Osteoblast (primary cell): Measurements from ENCODE around the gene MTHFSD. TPM values are rescaled to one million over a fixed set of nuclear protein-coding genes. Genes with fewer than 3 reads are reported as not detected.

Experiments
- DNase-seq: peaks from one replicate; pipeline ENCODE4 v3.0.0; 2011; ENCODE audit warnings: low spot score, mixed read lengths; ENCODE audit not compliant: insufficient read length; ENCODE audit errors: missing footprints
- H2AFZ ChIP-seq: 2 replicates; pipeline ENCODE4 v1.6.0; 2011; ENCODE audit warnings: mild to moderate bottlenecking, low read length
- H3K27ac ChIP-seq: 2 replicates; pipeline ENCODE4 v1.5.1; 2011; ENCODE audit warnings: mild to moderate bottlenecking, low read depth, low read length, moderate library complexity
- H3K27me3 ChIP-seq: 2 replicates; pipeline ENCODE4 v1.6.0; 2012; ENCODE audit warnings: mild to moderate bottlenecking, control low read depth, inconsistent platforms, low read length, moderate library complexity; ENCODE audit not compliant: insufficient read depth
- H3K36me3 ChIP-seq: 2 replicates; pipeline ENCODE4 v1.5.1; 2011; ENCODE audit warnings: mild to moderate bottlenecking, low read length, control low read depth, moderate library complexity; ENCODE audit not compliant: insufficient read depth
- H3K4me1 ChIP-seq: 2 replicates; pipeline ENCODE4 v1.5.1; 2011; ENCODE audit warnings: mild to moderate bottlenecking, low read length, control low read depth, moderate library complexity; ENCODE audit not compliant: insufficient read depth
- H3K4me2 ChIP-seq: 2 replicates; pipeline ENCODE4 v1.6.0; 2011; ENCODE audit warnings: mild to moderate bottlenecking, low read length; ENCODE audit not compliant: insufficient read depth
- H3K4me3 ChIP-seq: fragments of 200-600 bp; sonication (generic); 3 replicates; pipeline ENCODE4 v1.5.1; 2012; ENCODE audit warnings: mild to moderate bottlenecking, low read length, inconsistent platforms; ENCODE audit not compliant: insufficient read depth
- H3K79me2 ChIP-seq: 2 replicates; pipeline ENCODE4 v1.6.0; 2012; ENCODE audit warnings: mild to moderate bottlenecking, low read length, control low read depth, inconsistent platforms; ENCODE audit not compliant: insufficient read depth
- H3K9me3 ChIP-seq: 2 replicates; pipeline ENCODE4 v1.5.1; 2011; ENCODE audit warnings: low read depth, low read length, control low read depth
- H4K20me1 ChIP-seq: 2 replicates; pipeline ENCODE4 v1.6.0; 2012; ENCODE audit warnings: mild to moderate bottlenecking, low read length, control low read depth; ENCODE audit not compliant: insufficient read depth
- CTCF ChIP-seq: IDR thresholded peaks from 2 replicates; pipeline ENCODE4 v1.5.1; 2011; ENCODE audit warnings: mild to moderate bottlenecking, low read depth, low read length, moderate library complexity; ENCODE audit errors: extremely low read depth
- total RNA-seq: library from RNA; depleted of rRNA; stranded (reverse); fragments of >200 nt; gene quantifications from 2 replicates; pipeline ENCODE4 v1.2.3, GENCODE V29; 2012

MTHFSD gene
- total RNA-seq, 1 donor: 18.5 TPM

GRCh38 chr16:86508028-86508946 is 46.7 kb downstream of the MTHFSD start:
- Histone ChIP-seq H3K9me3 (no peaks in the 10 kb centered on the region), H4K20me1 (peaks cover 11% of the 10 kb centered on the region), H3K4me3 (no peak overlapping the region), H3K27ac (no peak overlapping the region), H3K79me2 (no peaks in the 10 kb centered on the region), H3K36me3 (no peaks in the 10 kb centered on the region), H3K4me2 (no peak overlapping the region), H3K27me3 (peaks cover 80% of the 10 kb centered on the region), H2AFZ (no peak overlapping the region), H3K4me1 (no peaks in the 10 kb centered on the region)
- TF ChIP-seq CTCF: no peak
- peak; percentile 68 for DNase-seq

- DNase-seq: peak; percentile 93
- peaks cover 84% of the 10 kb centered on the region for H3K27me3 ChIP-seq
- H3K4me1 ChIP-seq: no peaks in the 10 kb centered on the region
- H3K27ac ChIP-seq: no peak overlapping the region
- H2AFZ ChIP-seq: no peak overlapping the region
- no peaks in the 10 kb centered on the region for H3K9me3 ChIP-seq
- no peak overlapping the region for H3K4me3 ChIP-seq
- H3K4me2 ChIP-seq: no peak overlapping the region
- H3K79me2 ChIP-seq: no peaks in the 10 kb centered on the region
- H4K20me1 ChIP-seq: peaks cover 11% of the 10 kb centered on the region
- H3K36me3 ChIP-seq: no peaks in the 10 kb centered on the region
- no peak for TF ChIP-seq CTCF
Observed at GRCh38 chr16:86507173-86508027, 47.6 kb downstream of the MTHFSD start.

GRCh38 chr16:86505899-86506864 is 48.9 kb downstream of the MTHFSD start:
- Histone ChIP-seq H3K27ac (no peak overlapping the region), H3K9me3 (no peaks in the 10 kb centered on the region), H3K4me2 (no peak overlapping the region), H3K4me3 (no peak overlapping the region), H3K36me3 (no peaks in the 10 kb centered on the region), H4K20me1 (peaks cover 11% of the 10 kb centered on the region), H2AFZ (no peak overlapping the region), H3K4me1 (no peaks in the 10 kb centered on the region), H3K27me3 (peaks cover 88% of the 10 kb centered on the region), H3K79me2 (no peaks in the 10 kb centered on the region)
- DNase-seq: peak; percentile 79
- TF ChIP-seq CTCF: no peak
